ENCODE measurements around the gene TIMP2. TPM values are rescaled to one million over a fixed set of nuclear protein-coding genes. Genes with fewer than 3 reads are reported as not detected.
"Not testable (repeated sequence)": the region's sequence is repeated elsewhere in the genome, so short reads cannot be mapped to it uniquely, and the experiment has no call there.

Gene TIMP2
- total RNA-seq, 2 donors from 2014 or later = 0.74 to 0.86 TPM

- no peaks in the 10 kb centered on the region for H3K27me3 Mint-ChIP-seq
- H3K27ac Mint-ChIP-seq = no peak overlapping the region
- no peak overlapping the region for H3K4me3 Mint-ChIP-seq
- no peaks in the 10 kb centered on the region for H3K36me3 Mint-ChIP-seq (ENCODE audit: low read depth)
- no peaks in the 10 kb centered on the region for H3K9me3 Mint-ChIP-seq
- no peaks in the 10 kb centered on the region for H3K4me1 Mint-ChIP-seq
- ATAC-seq (replicated peaks) = no peak
Observed at GRCh38 chr17:78897664-78898047, 27.5 kb downstream of the TIMP2 start.

DNA sequence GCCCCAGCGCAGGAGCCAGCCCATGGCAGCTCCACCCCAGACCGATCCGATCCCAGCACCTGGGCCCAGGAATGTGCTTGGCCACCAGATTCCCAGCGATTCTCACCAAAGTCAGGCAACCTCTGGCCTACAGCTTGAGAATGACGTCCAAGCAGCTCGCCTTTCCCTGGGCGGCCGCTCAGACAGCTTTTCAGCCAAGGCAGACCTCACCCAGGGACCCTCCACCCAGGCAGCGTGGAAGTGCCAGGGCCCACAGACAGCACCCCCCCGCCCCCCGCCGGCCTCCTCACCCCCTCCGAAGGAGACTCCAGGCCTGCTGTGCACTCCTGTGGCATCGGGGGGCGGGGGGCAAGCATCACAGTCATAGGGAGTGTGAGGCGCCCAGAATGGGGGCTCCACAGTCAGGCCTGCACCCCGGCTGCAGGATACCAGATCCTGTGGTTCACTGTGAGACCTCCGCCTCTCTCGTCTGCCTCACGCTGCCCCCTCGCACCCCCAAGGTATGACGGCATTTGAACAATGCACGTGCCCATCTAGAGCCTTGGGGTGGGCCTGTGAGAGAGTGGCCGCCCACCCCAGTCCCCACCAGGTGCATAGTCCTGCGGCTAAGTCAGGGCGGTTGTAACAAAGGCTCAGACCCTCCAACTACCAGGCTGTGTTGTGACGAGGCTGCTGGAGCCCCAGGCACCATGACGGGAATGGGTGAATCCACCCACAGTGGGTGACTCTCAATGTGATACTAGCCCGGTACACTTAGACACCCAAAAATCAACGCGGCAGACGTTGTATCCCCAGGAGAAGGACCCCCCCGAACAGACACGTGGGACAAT, 28.1 kb downstream of the TIMP2 start:
- no peak overlapping the region for H3K27ac Mint-ChIP-seq
- no peaks in the 10 kb centered on the region for H3K36me3 Mint-ChIP-seq (ENCODE audit: low read depth)
- ATAC-seq (replicated peaks) = no peak

DNA sequence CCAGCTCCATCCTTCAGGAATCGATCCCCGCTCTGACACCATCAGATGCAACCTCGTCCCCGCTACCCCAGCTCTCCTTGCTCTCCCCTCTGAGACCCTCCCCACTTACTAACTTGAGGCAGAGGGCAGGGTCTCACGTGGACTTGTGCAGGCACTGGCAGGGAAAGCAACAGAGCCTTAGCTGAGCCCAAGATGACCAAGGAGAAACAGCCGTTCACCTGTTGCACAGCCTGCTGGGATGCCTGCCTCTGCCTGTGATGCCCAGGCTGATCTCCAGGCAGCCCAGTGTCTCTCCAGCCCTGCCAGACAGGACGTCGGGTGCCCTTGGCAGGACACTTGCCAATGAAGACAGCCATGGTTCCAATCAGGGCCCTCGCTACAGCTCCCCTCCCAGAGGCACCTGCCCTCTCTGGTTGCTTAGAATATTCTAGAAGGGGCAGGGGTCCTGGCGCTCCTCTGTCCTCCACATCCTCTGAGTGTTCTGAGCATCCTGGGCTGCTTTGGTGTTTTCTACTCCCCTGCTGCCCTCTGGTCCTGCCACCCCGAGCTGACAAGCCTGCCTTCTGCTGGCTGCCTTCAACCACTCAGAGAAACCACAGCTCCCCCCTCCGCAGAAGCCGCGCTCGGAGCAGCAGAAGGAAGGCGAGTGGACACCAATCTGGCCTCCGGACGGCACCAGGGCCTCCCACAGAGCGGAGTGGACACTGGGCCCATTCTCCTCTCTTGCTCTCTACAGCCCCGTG, 28.9 kb downstream of the TIMP2 start:
- Mint-ChIP-seq H3K27ac (no peak overlapping the region), H3K4me3 (no peak overlapping the region), H3K36me3 (ENCODE audit: low read depth) (no peaks in the 10 kb centered on the region), H3K27me3 (no peaks in the 10 kb centered on the region), H3K4me1 (no peaks in the 10 kb centered on the region), H3K9me3 (no peaks in the 10 kb centered on the region)
- ATAC-seq (replicated peaks) = no peak

More for the DNA sequence above, 28.1 kb downstream of the TIMP2 start:
- Mint-ChIP-seq H3K27me3 (no peaks in the 10 kb centered on the region), H3K4me3 (no peak overlapping the region), H3K9me3 (no peaks in the 10 kb centered on the region), H3K4me1 (no peaks in the 10 kb centered on the region)

GRCh38 chr17:78895322-78895721, 29.9 kb downstream of the TIMP2 start:
- H3K4me3 Mint-ChIP-seq = no peak overlapping the region
- no peak overlapping the region for H3K27ac Mint-ChIP-seq
- no peaks in the 10 kb centered on the region for H3K9me3 Mint-ChIP-seq
- H3K27me3 Mint-ChIP-seq = peaks cover 5% of the 10 kb centered on the region
- H3K36me3 Mint-ChIP-seq (ENCODE audit: low read depth) = no peaks in the 10 kb centered on the region
- ATAC-seq (replicated peaks) = no peak
- no peaks in the 10 kb centered on the region for H3K4me1 Mint-ChIP-seq

GRCh38 chr17:78893684-78894083, 31.5 kb downstream of the TIMP2 start:
- Mint-ChIP-seq H3K9me3 (no peaks in the 10 kb centered on the region), H3K4me1 (peaks cover 9% of the 10 kb centered on the region), H3K27me3 (peaks cover 5% of the 10 kb centered on the region), H3K4me3 (no peak overlapping the region), H3K27ac (no peak overlapping the region), H3K36me3 (ENCODE audit: low read depth) (no peaks in the 10 kb centered on the region)
- ATAC-seq (replicated peaks) = no peak

DNA sequence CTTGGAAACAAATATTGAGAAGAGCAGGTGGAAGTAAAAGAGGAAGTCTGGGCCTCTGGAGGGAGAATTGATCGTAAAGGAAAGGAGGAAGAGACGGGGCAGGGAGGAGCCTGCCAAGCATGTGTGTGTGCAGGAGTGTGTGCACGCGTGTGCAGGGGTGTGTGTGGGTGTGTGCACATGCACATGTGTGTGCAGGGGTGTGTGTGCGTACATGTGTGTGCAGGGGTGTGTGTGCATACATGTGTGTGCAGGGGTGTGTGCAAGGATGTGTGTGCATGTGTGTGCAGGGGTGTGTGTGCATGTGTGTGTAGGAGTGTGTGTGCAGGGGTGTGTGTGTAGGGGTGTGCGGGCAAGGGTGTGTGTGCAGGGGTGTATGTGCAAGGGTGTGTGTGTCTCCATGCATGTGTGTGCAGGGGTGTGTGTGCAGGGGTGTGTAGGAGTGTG, 32.2 kb downstream of the TIMP2 start:
- no peak overlapping the region for H3K27ac Mint-ChIP-seq
- H3K36me3 Mint-ChIP-seq (ENCODE audit: low read depth) = no peaks in the 10 kb centered on the region
- H3K9me3 Mint-ChIP-seq = no peaks in the 10 kb centered on the region
- H3K27me3 Mint-ChIP-seq = peaks cover 5% of the 10 kb centered on the region
- no peak for ATAC-seq (replicated peaks)
- H3K4me1 Mint-ChIP-seq = peaks cover 9% of the 10 kb centered on the region
- no peak overlapping the region for H3K4me3 Mint-ChIP-seq

GRCh38 chr17:78892520-78892919, 32.7 kb downstream of the TIMP2 start:
- ATAC-seq (replicated peaks) = no peak
- Mint-ChIP-seq H3K27me3 (peaks cover 5% of the 10 kb centered on the region), H3K4me3 (no peak overlapping the region), H3K9me3 (no peaks in the 10 kb centered on the region), H3K36me3 (ENCODE audit: low read depth) (no peaks in the 10 kb centered on the region), H3K4me1 (peaks cover 9% of the 10 kb centered on the region), H3K27ac (no peak overlapping the region)

DNA sequence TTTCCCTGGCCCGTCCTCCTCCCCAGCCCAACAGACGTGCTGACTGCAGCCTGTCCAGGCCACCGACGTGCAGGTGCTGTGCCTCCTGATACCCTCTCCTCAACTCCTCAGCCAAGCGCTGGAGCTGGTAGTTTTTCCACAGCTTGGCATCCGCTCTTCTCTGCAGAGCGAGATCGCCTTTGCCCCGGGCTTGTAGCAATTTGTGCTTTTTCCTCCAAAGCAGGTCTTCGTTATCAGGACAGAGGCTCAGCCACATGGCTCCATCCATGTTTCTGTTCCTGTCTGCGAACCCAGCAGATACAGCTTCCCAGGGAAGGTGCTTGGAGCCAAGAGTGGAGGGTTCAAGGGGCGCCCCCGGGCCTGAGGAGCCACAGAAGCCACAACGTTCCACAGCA, 33.1 kb downstream of the TIMP2 start:
- Mint-ChIP-seq H3K27ac (no peak overlapping the region), H3K4me1 (peaks cover 9% of the 10 kb centered on the region), H3K36me3 (ENCODE audit: low read depth) (no peaks in the 10 kb centered on the region), H3K27me3 (peaks cover 5% of the 10 kb centered on the region), H3K4me3 (no peak overlapping the region), H3K9me3 (no peaks in the 10 kb centered on the region)
- no peak for ATAC-seq (replicated peaks)

DNA sequence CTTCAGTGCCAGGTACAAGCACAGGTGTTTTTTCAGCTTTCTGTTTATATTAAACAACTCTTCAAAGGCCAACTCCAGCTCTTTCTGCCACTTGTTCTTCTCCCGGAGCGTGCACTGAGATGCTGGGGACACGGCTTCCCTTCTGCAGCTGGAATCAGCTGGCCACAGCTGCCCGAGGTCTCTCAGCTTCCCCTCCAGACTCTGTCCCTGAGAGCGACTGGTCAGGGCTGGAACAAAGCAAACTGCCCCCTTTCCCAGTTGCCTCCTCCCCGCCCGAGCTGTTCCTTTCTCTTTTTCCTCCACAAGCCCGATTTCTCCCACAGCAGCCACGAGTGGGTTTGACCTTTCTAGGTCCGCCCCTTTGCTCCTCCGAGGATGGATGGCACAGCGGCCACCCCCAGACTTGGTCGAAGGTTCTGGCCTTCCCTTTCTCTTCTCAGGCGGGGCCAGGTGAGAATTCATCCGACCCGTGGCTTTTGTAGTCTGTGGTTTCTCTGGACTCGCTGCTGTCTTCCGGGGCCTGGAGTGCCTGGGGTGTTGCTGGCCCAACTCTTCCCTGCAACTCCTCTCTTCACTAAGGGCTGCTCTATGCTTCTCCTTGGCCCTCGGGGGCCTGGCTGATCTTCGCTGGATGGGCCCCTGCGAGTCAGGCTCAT, 33.7 kb downstream of the TIMP2 start:
- Mint-ChIP-seq H3K4me1 (peaks cover 9% of the 10 kb centered on the region), H3K36me3 (ENCODE audit: low read depth) (no peaks in the 10 kb centered on the region), H3K9me3 (no peaks in the 10 kb centered on the region), H3K4me3 (peak overlapping the region; percentile 45), H3K27me3 (peaks cover 5% of the 10 kb centered on the region), H3K27ac (peak overlapping the region; percentile 11)
- no peak for ATAC-seq (replicated peaks)

GRCh38 chr17:78890498-78890897, 34.7 kb downstream of the TIMP2 start:
- no peaks in the 10 kb centered on the region for H3K36me3 Mint-ChIP-seq (ENCODE audit: low read depth)
- H3K4me1 Mint-ChIP-seq = peaks cover 9% of the 10 kb centered on the region
- H3K4me3 Mint-ChIP-seq = peak overlapping the region; percentile 45
- peaks cover 5% of the 10 kb centered on the region for H3K27me3 Mint-ChIP-seq
- ATAC-seq (replicated peaks) = peak; percentile 73
- no peaks in the 10 kb centered on the region for H3K9me3 Mint-ChIP-seq
- peak overlapping the region; percentile 11 for H3K27ac Mint-ChIP-seq

- Mint-ChIP-seq H3K4me3 (peak overlapping the region; percentile 45), H3K27ac (peak overlapping the region; percentile 58)
- H3K9me3 Mint-ChIP-seq; H3K36me3 Mint-ChIP-seq (ENCODE audit: low read depth); H3K27me3 Mint-ChIP-seq; ATAC-seq (replicated peaks); H3K4me1 Mint-ChIP-seq: not testable (repeated sequence)
Observed at GRCh38 chr17:78890096-78890495, 35.1 kb downstream of the TIMP2 start.

- Mint-ChIP-seq H3K4me3 (peak overlapping the region; percentile 45), H3K27ac (peak overlapping the region; percentile 58)
- peak; percentile 76 for ATAC-seq (replicated peaks)
Observed at GRCh38 chr17:78889531-78889930, 35.7 kb downstream of the TIMP2 start.

GRCh38 chr17:78888941-78889518, 36.2 kb downstream of the TIMP2 start:
- peak overlapping the region; percentile 58 for H3K27ac Mint-ChIP-seq

More at GRCh38 chr17:78889531-78889930, 35.7 kb downstream of the TIMP2 start:
- H3K27me3 Mint-ChIP-seq = peaks cover 5% of the 10 kb centered on the region
- no peaks in the 10 kb centered on the region for H3K36me3 Mint-ChIP-seq (ENCODE audit: low read depth)
- no peaks in the 10 kb centered on the region for H3K9me3 Mint-ChIP-seq
- H3K4me1 Mint-ChIP-seq = peaks cover 9% of the 10 kb centered on the region

GRCh38 chr17:78886954-78887353, 38.2 kb downstream of the TIMP2 start:
- Mint-ChIP-seq H3K9me3 (no peaks in the 10 kb centered on the region), H3K4me3 (no peak overlapping the region), H3K27ac (no peak overlapping the region), H3K4me1 (peaks cover 9% of the 10 kb centered on the region), H3K27me3 (peaks cover 5% of the 10 kb centered on the region), H3K36me3 (ENCODE audit: low read depth) (no peaks in the 10 kb centered on the region)
- no peak for ATAC-seq (replicated peaks)

More at GRCh38 chr17:78888941-78889518, 36.2 kb downstream of the TIMP2 start:
- Mint-ChIP-seq H3K4me1 (peaks cover 9% of the 10 kb centered on the region), H3K27me3 (peaks cover 5% of the 10 kb centered on the region), H3K9me3 (no peaks in the 10 kb centered on the region), H3K36me3 (ENCODE audit: low read depth) (no peaks in the 10 kb centered on the region), H3K4me3 (peak overlapping the region; percentile 45)
- no peak for ATAC-seq (replicated peaks)
